WERI-Rb-1 (cell line): ENCODE results near the gene ADIPOR2.

Experiments
- DNase-seq: peaks from one replicate; pipeline ENCODE4 v3.0.0-alpha.2; 2020
- H3K27ac ChIP-seq: fragments of 250-450 bp; sonication (Bioruptor Pico); 2 replicates; pipeline ENCODE4 v1.5.1; 2020; ENCODE audit warnings: mild to moderate bottlenecking, moderate library complexity
- H3K27me3 ChIP-seq: fragments of 250-450 bp; sonication (Bioruptor Pico); 2 replicates; pipeline ENCODE4 v1.5.1; 2021; ENCODE audit warnings: mild to moderate bottlenecking, low read depth, moderate library complexity; ENCODE audit not compliant: insufficient read depth, severe bottlenecking
- H3K36me3 ChIP-seq: fragments of 250-450 bp; sonication (Bioruptor Pico); 2 replicates; pipeline ENCODE4 v1.5.1; 2020; ENCODE audit warnings: mild to moderate bottlenecking, moderate library complexity
- H3K4me3 ChIP-seq: 2 replicates; pipeline ENCODE4 v1.5.1; 2011; ENCODE audit warnings: low read depth, mild to moderate bottlenecking, control low read depth, low read length
- H3K9me3 ChIP-seq: fragments of 250-450 bp; sonication (Bioruptor Pico); 2 replicates; pipeline ENCODE4 v1.5.1; 2021; ENCODE audit warnings: mild to moderate bottlenecking, moderate library complexity; ENCODE audit not compliant: severe bottlenecking
- CTCF ChIP-seq: IDR thresholded peaks from 2 replicates; pipeline ENCODE4 v1.5.1; 2011; ENCODE audit warnings: low read depth, mild to moderate bottlenecking, control low read depth, inconsistent platforms, low read length

The ADIPOR2 gene

GRCh38 chr12:1798641-1799020 is 107.8 kb downstream of the ADIPOR2 start:
- H3K9me3 ChIP-seq = no peaks in the 10 kb centered on the region
- H3K27me3 ChIP-seq = no peaks in the 10 kb centered on the region
- H3K4me3 ChIP-seq = no peak overlapping the region
- no peak for DNase-seq
- H3K36me3 ChIP-seq = no peaks in the 10 kb centered on the region
- TF ChIP-seq CTCF = no peak
- no peak overlapping the region for H3K27ac ChIP-seq

- no peak for TF ChIP-seq CTCF
- peak; percentile 5 for DNase-seq
- Histone ChIP-seq H3K9me3 (no peaks in the 10 kb centered on the region), H3K27ac (no peak overlapping the region), H3K36me3 (no peaks in the 10 kb centered on the region), H3K27me3 (no peaks in the 10 kb centered on the region), H3K4me3 (no peak overlapping the region)
Observed at GRCh38 chr12:1799051-1799881, 108.4 kb downstream of the ADIPOR2 start.

GRCh38 chr12:1799882-1800400 is 109.1 kb downstream of the ADIPOR2 start:
- DNase-seq = no peak
- Histone ChIP-seq H3K36me3 (no peaks in the 10 kb centered on the region), H3K4me3 (no peak overlapping the region), H3K9me3 (no peaks in the 10 kb centered on the region), H3K27ac (no peak overlapping the region), H3K27me3 (no peaks in the 10 kb centered on the region)
- no peak for TF ChIP-seq CTCF

- H3K27me3 ChIP-seq = no peaks in the 10 kb centered on the region
- no peak overlapping the region for H3K4me3 ChIP-seq
- no peak overlapping the region for H3K27ac ChIP-seq
- peak; percentile 71 for DNase-seq
- H3K9me3 ChIP-seq = no peaks in the 10 kb centered on the region
- H3K36me3 ChIP-seq = no peaks in the 10 kb centered on the region
- TF ChIP-seq CTCF = peak; percentile 85
Observed at GRCh38 chr12:1800401-1801302, 109.8 kb downstream of the ADIPOR2 start.

GRCh38 chr12:1801303-1801975 is 110.6 kb downstream of the ADIPOR2 start:
- Histone ChIP-seq H3K4me3 (no peak overlapping the region), H3K27me3 (no peaks in the 10 kb centered on the region), H3K9me3 (no peaks in the 10 kb centered on the region), H3K36me3 (no peaks in the 10 kb centered on the region), H3K27ac (no peak overlapping the region)
- DNase-seq = peak; percentile 6
- no peak for TF ChIP-seq CTCF
